HG03457 (cell line): ENCODE results near the gene FUT1.

Experiments used
- ATAC-seq: cut with Tn5 transposase; IDR thresholded peaks from one replicate; pipeline ENCODE4 v1.9.1; 2021; ENCODE audit warnings: moderate number of reproducible peaks; ENCODE audit not compliant: unreplicated experiment

FUT1 gene

DNA sequence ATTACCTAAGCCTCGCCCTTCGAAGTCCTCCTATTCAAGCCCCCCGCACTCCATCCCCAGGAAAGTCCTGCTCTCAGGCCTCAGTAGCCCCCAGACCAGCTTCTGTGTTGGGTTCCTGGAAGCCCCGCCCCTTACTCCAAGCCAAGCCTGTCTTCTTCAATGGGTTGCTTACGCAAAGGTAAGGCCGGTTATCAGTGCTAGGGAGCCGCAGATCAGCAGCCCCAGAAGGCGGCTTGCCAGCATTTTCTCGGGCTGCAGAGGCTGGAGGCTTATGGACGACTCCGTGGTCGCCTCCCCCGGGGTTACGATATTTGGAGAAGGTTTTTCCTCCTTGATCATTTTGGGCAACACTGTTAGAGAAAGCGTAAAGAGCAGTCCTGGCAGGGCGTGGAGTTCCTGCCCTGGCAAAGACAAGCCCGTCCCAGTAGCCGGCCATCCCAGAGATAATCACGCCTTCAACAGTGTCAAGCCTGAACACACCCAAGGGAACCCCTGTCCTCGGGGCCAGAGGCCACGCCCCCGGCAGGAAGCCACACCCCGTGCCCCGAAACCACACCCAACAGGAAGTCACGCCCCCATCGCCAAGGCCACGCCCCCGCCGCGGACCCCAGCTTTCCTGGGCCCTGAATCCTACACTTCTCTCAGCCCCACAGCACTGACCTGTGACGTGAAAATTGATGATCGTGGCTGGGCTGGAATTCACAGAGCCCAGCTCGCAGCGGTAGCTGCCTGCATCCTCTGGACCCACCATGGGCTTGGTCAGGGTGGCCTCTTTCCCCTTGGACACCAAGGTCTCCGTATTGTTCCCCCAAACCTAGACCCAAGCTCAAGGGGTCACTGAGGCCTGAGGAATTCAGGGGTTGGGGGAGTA is 11.1 kb downstream of the FUT1 start:
- no peak for ATAC-seq

DNA sequence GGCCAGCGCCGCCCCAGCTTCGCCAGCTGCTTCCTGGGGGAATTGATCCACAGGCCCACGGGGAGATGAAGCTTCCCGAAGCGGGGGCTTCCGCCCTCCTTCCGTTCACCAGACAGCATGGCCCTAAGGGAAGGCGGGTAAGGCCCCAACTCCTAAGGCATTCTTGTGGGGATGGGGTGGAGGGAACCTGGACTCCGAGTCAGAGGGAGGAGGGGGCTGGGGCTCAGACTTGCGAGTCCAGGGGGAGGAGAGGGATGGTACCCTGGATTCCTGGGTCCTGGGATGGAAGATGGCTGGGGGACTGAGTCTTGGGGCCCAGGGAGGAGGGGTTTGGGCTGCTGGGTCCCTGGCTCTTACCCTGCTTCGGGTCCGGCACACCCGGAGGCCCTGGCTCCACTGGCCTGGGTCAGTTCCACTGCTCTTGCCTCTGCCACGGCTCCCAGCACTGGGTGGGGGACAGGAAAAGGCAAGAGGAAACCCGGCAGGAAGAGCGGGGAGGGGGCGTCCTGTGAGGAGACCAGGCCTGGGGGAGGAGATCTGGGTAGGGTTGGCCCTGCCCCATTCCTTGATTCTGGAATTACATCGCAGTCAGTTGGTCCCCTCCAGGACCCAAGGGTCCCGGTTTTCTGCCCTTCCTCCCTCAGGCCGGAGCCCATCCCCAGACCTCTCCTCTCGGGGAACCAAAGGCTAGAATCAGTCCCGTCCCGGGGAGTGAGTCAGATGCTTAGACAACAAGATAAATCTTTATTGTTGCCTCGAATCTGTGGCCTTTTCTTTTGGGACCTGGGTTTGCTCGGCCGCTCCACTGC is 12.1 kb downstream of the FUT1 start, which contains the start of gene RASIP1:
RASIP1 (minus strand) TSS at position 447 of the 809 bp plus-strand sequence; CDS start at position 119, 328 bp downstream.
- no peak for ATAC-seq

DNA sequence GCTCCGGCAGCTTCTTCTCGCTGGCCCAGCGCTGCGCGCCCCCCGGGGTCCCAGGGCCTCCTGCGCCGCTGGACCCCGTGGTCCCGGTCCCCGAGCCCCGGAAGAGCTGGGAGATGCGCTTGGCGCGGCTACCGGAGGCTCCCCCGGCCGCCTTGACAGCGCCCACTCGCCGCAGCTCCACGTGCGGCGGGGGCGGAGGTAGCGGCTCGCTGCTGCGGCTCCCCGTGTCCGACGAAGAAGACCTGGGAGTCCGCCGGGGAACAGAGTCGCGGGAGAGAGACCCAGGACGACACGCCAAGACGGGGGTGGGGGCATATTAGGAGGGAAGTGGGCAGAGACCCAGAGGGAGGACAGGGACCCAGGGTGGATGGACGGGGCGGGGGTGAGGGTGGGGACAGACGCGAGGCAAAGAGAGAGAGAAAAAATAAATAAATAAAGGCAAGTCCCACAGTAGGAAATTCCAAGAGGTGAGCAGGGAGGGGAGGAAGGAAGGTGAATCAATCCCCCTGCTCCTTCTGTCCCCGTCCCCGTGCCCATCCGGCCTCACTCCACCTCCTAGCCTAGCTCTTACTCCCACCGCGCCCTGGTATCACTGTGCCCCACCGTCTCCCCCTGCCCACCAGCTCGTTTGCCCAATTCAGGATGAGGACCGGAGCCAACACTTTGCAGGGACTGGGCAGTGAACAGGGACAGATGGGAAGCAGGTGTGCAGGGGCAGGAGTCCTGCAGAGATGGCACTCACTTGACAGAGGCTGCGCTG is 12.9 kb downstream of the FUT1 start:
- ATAC-seq: no peak

DNA sequence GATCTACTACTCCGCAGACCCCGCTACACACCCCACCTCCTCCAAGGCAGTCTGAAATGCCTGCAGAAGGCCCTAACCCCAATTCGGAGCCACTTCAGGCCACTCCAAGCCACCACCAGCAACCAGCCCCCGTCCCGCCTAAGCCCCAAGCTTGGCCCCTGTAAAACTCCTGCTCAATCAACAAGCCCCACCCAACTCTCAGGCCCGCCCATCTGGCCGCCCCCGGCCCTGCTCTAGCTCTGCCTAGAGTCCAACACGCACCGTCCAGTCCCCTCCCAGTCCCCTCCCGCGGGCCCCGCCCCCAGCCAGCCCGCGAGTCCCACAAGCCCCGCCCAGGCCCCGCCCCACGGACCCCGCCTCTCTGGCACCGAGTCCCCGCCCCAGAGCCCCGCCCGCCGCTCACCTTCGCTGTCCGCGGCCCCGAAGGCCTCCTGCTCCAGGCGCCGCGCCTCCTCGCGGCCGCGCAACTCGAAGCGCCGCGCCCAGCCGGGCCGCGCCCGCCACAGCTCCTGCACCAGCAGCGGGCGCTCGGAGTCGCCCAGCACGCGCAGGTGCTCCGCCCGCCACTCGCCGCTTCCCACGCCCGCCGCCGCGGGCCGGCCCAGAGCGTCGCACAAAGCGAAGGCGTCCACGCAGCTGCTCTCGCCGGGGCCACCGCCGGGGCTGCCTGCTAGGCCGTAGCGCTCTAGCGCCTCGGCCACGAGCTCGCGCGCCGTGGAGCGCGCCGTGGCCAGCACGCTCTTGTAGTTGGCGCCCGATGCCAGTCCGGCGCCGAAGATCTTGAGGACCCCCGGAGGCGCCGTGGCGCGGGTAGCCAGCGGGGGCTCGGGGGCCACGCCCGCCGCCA is 13.7 kb downstream of the FUT1 start:
- ATAC-seq: peak; percentile 59

GRCh38 chr19:48737360-48737998 is 15.0 kb downstream of the FUT1 start:
- ATAC-seq: no peak

DNA sequence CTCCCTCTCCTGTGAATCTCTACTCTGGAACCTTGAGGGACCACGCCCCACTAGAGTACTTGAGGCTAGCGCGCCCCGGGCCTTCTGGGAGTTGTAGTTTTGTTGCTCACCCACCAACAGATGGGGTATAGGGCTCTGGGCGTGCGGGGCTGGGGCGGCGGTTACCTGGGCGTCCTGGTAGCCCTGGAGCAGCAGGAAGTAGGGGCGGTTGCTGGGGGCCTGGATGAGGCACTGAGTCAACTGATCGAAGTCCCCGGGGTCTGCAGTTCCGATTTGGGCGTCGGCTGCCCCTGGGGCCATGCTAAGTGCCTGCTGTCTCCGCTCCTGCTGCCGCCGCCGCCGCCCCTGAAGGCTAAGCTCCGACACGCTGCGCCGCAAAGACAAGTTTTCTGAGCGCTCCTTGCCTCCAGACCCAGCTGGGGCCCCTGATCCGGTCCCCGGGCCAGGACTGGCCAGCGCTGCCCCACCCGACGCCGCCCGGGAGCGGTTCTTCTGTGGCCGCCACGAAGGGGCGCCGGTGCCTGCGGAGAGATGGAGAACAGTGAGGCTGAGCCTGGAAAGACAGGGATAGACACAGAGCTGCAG is 17.3 kb downstream of the FUT1 start:
- no peak for ATAC-seq

- no peak for ATAC-seq
Observed at GRCh38 chr19:48734625-48735024, 17.8 kb downstream of the FUT1 start.

GRCh38 chr19:48731452-48731851 is 21.0 kb downstream of the FUT1 start:
- ATAC-seq: no peak

- ATAC-seq: no peak
Observed at GRCh38 chr19:48728911-48729664, 23.4 kb downstream of the FUT1 start.

DNA sequence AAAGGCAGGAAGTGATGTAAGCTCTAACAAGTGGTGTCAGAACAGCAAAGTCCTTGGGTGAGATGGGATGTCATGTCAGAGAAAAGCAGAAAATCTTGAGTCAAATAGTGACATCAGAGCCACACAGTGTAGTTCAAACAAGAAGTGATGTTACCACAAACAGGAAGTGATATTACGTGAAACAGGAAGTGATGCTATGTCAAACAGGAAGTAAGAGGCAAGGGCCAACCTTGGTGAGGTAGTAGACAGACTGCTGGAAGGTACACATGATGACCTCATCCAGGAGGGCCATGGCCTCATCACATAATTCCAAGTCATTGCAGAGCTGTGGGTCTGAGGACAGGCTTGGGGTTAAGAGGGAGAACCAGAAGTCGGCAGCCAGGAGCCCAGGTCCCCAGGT is 25.9 kb downstream of the FUT1 start:
- no peak for ATAC-seq

DNA sequence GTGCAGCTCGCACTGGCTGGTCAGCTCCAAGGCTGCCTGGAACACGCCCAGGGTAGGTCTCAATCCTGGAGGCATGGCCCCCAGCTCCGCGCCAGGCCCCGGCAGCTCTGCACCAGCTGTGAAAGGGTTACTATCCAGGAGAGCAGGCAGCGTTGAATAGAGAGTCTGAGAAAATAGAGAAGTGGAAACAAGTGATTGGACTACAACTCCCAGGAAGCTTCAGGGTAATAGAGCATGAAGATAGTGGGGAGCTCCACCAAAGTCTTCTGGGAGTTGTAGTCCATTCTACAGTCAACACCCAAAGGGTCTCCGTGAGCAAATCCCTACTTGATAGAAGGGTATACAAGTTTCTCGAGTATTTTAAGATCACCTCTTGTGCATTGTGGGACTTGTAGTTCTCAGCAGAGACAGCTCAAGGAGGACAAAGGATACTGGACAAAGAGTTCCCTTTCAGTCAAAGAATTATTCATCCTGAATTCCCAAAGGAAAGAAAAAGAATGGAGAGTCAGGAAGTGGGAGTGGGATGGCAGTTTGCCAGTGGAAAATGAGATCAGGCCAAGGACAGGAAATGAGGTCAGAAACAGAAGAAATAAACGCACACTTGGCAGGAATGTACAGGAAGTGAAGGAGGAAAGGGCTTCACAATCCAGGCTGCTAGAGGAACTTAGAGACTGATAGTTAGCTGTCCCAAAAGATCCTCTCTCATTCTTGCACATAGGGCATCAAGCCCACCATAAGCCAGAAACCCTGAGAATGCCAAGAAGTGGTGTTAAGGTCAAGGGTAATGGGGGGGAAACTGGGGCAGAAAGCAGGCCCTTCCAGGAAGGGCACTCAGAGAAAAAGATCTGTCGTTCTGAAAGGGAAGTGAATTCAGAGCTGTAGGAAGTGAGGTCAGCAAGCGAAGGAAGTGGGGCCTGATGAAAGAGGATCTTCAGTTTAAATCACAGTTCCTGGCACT is 27.4 kb downstream of the FUT1 start:
- ATAC-seq: no peak

DNA sequence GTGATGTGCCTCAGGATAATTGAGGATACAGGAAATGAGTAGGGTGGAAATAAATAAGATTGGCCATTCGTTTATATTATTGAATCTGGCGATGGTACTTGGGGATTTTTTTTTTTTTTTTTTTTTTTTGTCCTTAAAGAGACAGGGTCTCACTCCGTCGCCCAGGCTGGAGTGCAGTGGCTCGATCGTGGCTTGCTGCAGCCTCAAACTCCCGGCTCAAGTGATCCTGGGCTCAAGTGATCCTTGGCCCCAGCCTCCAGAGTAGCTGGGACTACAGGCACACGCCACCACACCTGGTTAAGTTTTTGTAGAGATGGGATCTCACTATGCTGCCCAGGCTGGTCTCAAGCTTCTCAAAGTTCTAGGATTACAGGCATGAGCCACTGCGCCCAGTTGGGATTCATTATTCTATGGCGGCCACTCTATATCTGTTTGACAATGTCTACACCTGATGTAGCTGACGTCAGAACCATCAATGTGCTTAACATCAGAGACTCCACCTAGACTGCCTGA is 30.2 kb downstream of the FUT1 start:
- no peak for ATAC-seq

DNA sequence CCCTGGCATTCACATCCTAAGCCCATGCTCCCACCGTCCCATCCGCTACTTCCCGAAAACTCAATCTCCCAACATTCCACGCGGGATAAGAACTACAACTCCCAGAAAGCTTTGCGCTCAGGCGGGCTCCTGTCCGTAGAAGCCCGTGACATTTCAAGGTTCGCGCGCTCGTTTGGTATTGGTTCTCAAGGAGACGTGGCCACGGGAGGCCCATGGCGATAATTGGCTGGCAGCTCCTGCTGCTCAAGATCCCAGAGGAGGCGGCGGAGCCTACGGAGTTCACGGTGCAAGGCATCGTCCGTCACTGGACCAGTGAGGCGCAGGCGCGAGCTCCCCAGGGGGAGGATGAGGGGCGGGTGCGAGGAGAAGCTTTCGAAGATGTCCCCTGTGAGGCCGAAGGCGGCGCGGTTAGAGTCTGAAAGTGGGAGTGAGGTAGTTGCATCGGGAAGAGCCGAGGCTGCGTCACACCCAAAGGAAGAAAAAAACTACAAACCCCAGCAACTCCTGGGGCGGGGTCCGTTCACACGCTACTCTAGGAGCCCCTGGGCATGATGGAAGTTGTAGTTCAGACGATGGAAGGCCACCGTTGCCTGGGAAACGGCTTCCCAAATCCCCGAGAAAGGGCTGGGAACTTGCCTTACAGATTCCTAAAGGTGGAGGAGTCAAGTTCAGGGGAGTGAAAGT is 31.7 kb downstream of the FUT1 start:
- ATAC-seq: peak; percentile 44

GRCh38 chr19:48720251-48720612 is 32.2 kb downstream of the FUT1 start:
- no peak for ATAC-seq

GRCh38 chr19:48719263-48720171 is 32.9 kb downstream of the FUT1 start, which contains the start of gene MAMSTR:
MAMSTR (minus strand) TSS chr19:48719725; CDS start chr19:48719031, 694 bp downstream.
- ATAC-seq: no peak
